Endothelial cell of umbilical vein (primary cell): ENCODE results near the gene SSBP3. TPM values are rescaled to one million over a fixed set of nuclear protein-coding genes. Genes with fewer than 3 reads are reported as not detected.

Experiments
- BruUV-seq: library from RNA; stranded (reverse); fragments of 400-500 nt; replicated peaks from 2 replicates; lab custom pipeline; 2021; lab: Mats Ljungman, UMichigan
- CTCF ChIA-PET: fragments of 300-600, 350-600 bp; sonication (Branson Sonifier 250); formaldehyde crosslinking; loops from one replicate; lab custom pipeline; 2021; ENCODE audit warnings: antibody characterized with exemption, inconsistent platforms; lab: Charles Lee
- POLR2A ChIA-PET: fragments of 300-600, 350-600 bp; sonication (Branson Sonifier 250); formaldehyde crosslinking; loops from one replicate; lab custom pipeline; 2021; ENCODE audit warnings: antibody characterized with exemption, inconsistent platforms; lab: Charles Lee
- DNase-seq: peaks from one replicate; pipeline ENCODE4 v3.0.0-alpha.2; 2011; ENCODE audit warnings: low read depth, low spot score
- FAIRE-seq: peaks from 2 replicates; lab custom pipeline; 2011; peaks lifted over from hg19 to GRCh38; lab: Jason Lieb, UNC
- H2AFZ ChIP-seq: 2 replicates; pipeline ENCODE4 v1.6.0; 2012; ENCODE audit warnings: low read depth, low read length, control low read depth, inconsistent platforms
- H3K27ac ChIP-seq: 2 replicates; pipeline ENCODE4 v1.5.1; 2011; ENCODE audit warnings: low read depth, mild to moderate bottlenecking, control low read depth, low read length, moderate library complexity; ENCODE audit not compliant: insufficient read depth
- H3K27me3 ChIP-seq, 2 experiments: 2 replicates each; pipeline versions ENCODE4 v1.6.0 to v1.6.1; 2011; ENCODE audit warnings: low read length in 2 of 2, mixed read lengths in 1 of 2; ENCODE audit not compliant: control insufficient read depth in 2 of 2, insufficient read depth in 2 of 2
- H3K36me3 ChIP-seq, 2 experiments: 2 replicates in 1 of 2; 3 replicates in 1 of 2; pipeline ENCODE4 v1.5.1; 2011; ENCODE audit warnings: low read length in 2 of 2, mild to moderate bottlenecking in 1 of 2, moderate library complexity in 1 of 2; ENCODE audit not compliant: control insufficient read depth in 2 of 2, insufficient read depth in 2 of 2; ENCODE audit errors: extremely low read depth in 1 of 2
- H3K4me1 ChIP-seq: 3 replicates; pipeline ENCODE4 v1.5.1; 2011; ENCODE audit warnings: mild to moderate bottlenecking, low read length; ENCODE audit not compliant: control insufficient read depth, insufficient read depth; ENCODE audit errors: extremely low read depth
- H3K4me2 ChIP-seq: 2 replicates; pipeline ENCODE4 v1.6.1; 2011; ENCODE audit warnings: low read length, control low read depth, mixed read lengths; ENCODE audit not compliant: insufficient read depth
- H3K4me3 ChIP-seq, 3 experiments: fragments of 200-600 bp in 1 of 3; sonication (generic), shearing (Covaris generic) in 1 of 3; replicated peaks in 1 of 3; 2 replicates each; pipeline ENCODE4 v1.5.1; 2011 to 2016; ENCODE audit warnings: control low read depth in 3 of 3, low read length in 3 of 3, mild to moderate bottlenecking in 2 of 3, inconsistent platforms in 1 of 3, low read depth in 1 of 3, moderate library complexity in 1 of 3; ENCODE audit not compliant: insufficient read depth in 1 of 3
- H3K79me2 ChIP-seq: 2 replicates; pipeline ENCODE4 v1.6.0; 2012; ENCODE audit warnings: low read length, inconsistent platforms; ENCODE audit not compliant: control insufficient read depth, insufficient read depth
- H3K9ac ChIP-seq: replicated peaks from 2 replicates; pipeline ENCODE3; 2011; ENCODE audit warnings: low read length, control low read depth; ENCODE audit not compliant: insufficient read depth; ENCODE audit errors: extremely low read depth
- H3K9me1 ChIP-seq: replicated peaks from 3 replicates; pipeline ENCODE4 v1.6.0; 2011; ENCODE audit warnings: mild to moderate bottlenecking, low read length; ENCODE audit not compliant: control insufficient read depth, insufficient read depth; ENCODE audit errors: extremely low read depth
- H3K9me3 ChIP-seq: replicated peaks from 2 replicates; pipeline ENCODE4 v1.5.1; 2012; ENCODE audit warnings: low read length, inconsistent platforms; ENCODE audit not compliant: control insufficient read depth, insufficient read depth
- H4K20me1 ChIP-seq: replicated peaks from 2 replicates; pipeline ENCODE3; 2011; ENCODE audit warnings: mild to moderate bottlenecking, low read length; ENCODE audit not compliant: control insufficient read depth, insufficient read depth; ENCODE audit errors: extremely low read depth
- CTCF ChIP-seq, 2 donors: IDR thresholded peaks; 1 replicate in 1 of 2; 2 replicates in 1 of 2; pipeline ENCODE4 v1.5.1; 2011; ENCODE audit warnings: low read length in 2 of 2, mild to moderate bottlenecking in 2 of 2, moderate library complexity in 2 of 2, control low read depth in 1 of 2, inconsistent platforms in 1 of 2, low read depth in 1 of 2; ENCODE audit not compliant: insufficient read depth in 1 of 2; ENCODE audit errors: extremely low read depth in 1 of 2
- EZH2 ChIP-seq: IDR thresholded peaks from 2 replicates; pipeline ENCODE4 v1.6.1; 2012; ENCODE audit warnings: borderline replicate concordance, low read depth, mild to moderate bottlenecking, moderate library complexity, low read length, inconsistent platforms; ENCODE audit not compliant: severe bottlenecking
- FOS ChIP-seq: IDR thresholded peaks from 2 replicates; pipeline ENCODE4 v1.6.1; 2011; ENCODE audit warnings: mild to moderate bottlenecking, low read length, moderate library complexity, borderline replicate concordance; ENCODE audit not compliant: insufficient read depth
- GATA2 ChIP-seq: IDR thresholded peaks from 2 replicates; pipeline ENCODE4 v1.7.0; 2011; ENCODE audit warnings: low read depth, mild to moderate bottlenecking, moderate library complexity, mixed read lengths, low read length; ENCODE audit not compliant: insufficient read length, insufficient read depth
- JUN ChIP-seq: IDR thresholded peaks from 2 replicates; pipeline ENCODE4 v1.6.1; 2011; ENCODE audit warnings: borderline replicate concordance, low read depth; ENCODE audit not compliant: insufficient read length, insufficient read depth
- MAX ChIP-seq: IDR thresholded peaks from 2 replicates; pipeline ENCODE4 v1.6.1; 2011; ENCODE audit not compliant: insufficient read depth, insufficient read length
- MYC ChIP-seq: IDR thresholded peaks from one replicate; pipeline ENCODE4 v1.6.1; 2011; ENCODE audit warnings: mild to moderate bottlenecking, low read depth, low read length
- POLR2A ChIP-seq: IDR thresholded peaks from 2 replicates; pipeline ENCODE4 v1.6.1; 2012; ENCODE audit warnings: low read depth, mild to moderate bottlenecking, control low read depth, low read length
- POLR2AphosphoS5 ChIP-seq: IDR thresholded peaks from 2 replicates; pipeline ENCODE4 v1.6.1; 2012; ENCODE audit warnings: low read depth, mild to moderate bottlenecking, control low read depth, low read length, moderate library complexity; ENCODE audit not compliant: insufficient read depth
- dilution Hi-C: fragments of 300-500 bp; cut with MboI; formaldehyde crosslinking; loops from one replicate; pipeline ENCODE4 v1.15.0; 2019; ENCODE audit warnings: low sequenced_read_pairs; ENCODE audit not compliant: extremely low pct_ligation_motif_present
- intact Hi-C: fragments of 100-400 bp; cut with micrococcal nuclease; formaldehyde crosslinking; loops from one replicate; pipeline ENCODE4 v1.10.0; 2022
- polyA plus RNA-seq, 4 experiments: library from polyadenylated mRNA; depleted of rRNA in 3 of 4; stranded (reverse) in 3 of 4; unstranded in 1 of 4; fragments of >200 nt; gene quantifications; 2 replicates each; pipeline versions ENCODE4 v1.2.1 to v1.2.3, GENCODE V29; 2011 to 2012; ENCODE audit warnings: missing spikeins in 1 of 4
- total RNA-seq: library from RNA; stranded (reverse); gene quantifications from 2 replicates; pipeline ENCODE4 v1.2.3, GENCODE V29; 2021

The SSBP3 gene
- total and polyA plus RNA-seq, 2 donors (not counting 3 experiments of a cell fraction or from before 2014, with no cell fraction given), result 44.9 to 59.4 TPM

GRCh38 chr1:54323324-54323739, 82.9 kb downstream of the SSBP3 start:
- H3K79me2 ChIP-seq, result peaks cover 51% of the 10 kb centered on the region
- intact Hi-C loops, result no loop called here

More at GRCh38 chr1:54323324-54323739, 82.9 kb downstream of the SSBP3 start:
- H3K4me3 ChIP-seq, result no peak overlapping the region
- BruUV-seq, result no TSS peak
- TF ChIP-seq JUN, result no peak
- TF ChIP-seq EZH2, result no peak
- TF ChIP-seq FOS, result no peak
- TF ChIP-seq CTCF (IDR thresholded peaks at IDR 0.05; ENCODE audit: extremely low read depth in 1 of 2, insufficient read depth in 1 of 2, low read depth in 1 of 2, low read length in 2 of 2), result no peak
- TF ChIP-seq MAX, result no peak
- no peak for TF ChIP-seq POLR2AphosphoS5
- TF ChIP-seq MYC, result no peak
- no peak for TF ChIP-seq GATA2
- no peak for TF ChIP-seq POLR2A
- no peak overlapping the region for H3K9ac ChIP-seq
- H3K9me1 ChIP-seq, result no peaks in the 10 kb centered on the region
- peaks cover 0 to 2% of the 10 kb centered on the region in 2 experiments for H3K36me3 ChIP-seq
- peaks cover 35% of the 10 kb centered on the region for H3K4me1 ChIP-seq
- dilution Hi-C loops, result no loop called here
- no peaks in the 10 kb centered on the region for H3K27me3 ChIP-seq
- no peak overlapping the region for H3K27ac ChIP-seq
- H3K4me2 ChIP-seq, result no peak overlapping the region
- no peak for FAIRE-seq
- H3K9me3 ChIP-seq, result no peaks in the 10 kb centered on the region
- no peak for DNase-seq
- CTCF ChIA-PET, result interaction anchor here (1.2 kb wide), 1 partner anchor 21 kb away, joined by 3 read pairs; no protein-coding TSS in a partner anchor
- H4K20me1 ChIP-seq, result peaks cover 2% of the 10 kb centered on the region
- no peak overlapping the region for H2AFZ ChIP-seq
- POLR2A ChIA-PET, result interaction anchor here (1.0 kb wide), 1 partner anchor 11 kb away, joined by 4 read pairs; no protein-coding TSS in a partner anchor
